Left ventricle myocardium inferior (tissue), 1 donor: ENCODE data around the gene GLP2R. TPM values are rescaled to one million over a fixed set of nuclear protein-coding genes. Genes with fewer than 3 reads are reported as not detected.

Experiments used
- DNase-seq: peaks from one replicate; pipeline ENCODE4 v3.0.0-alpha.2; 2020
- H3K27ac ChIP-seq: fragments of 200-600 bp; replicated peaks from 2 replicates; pipeline ENCODE4 v1.8.0; 2021
- H3K27me3 ChIP-seq: fragments of 200-600 bp; 2 replicates; pipeline ENCODE4 v1.8.0; 2021; ENCODE audit warnings: low read depth
- H3K36me3 ChIP-seq: fragments of 200-600 bp; 2 replicates; pipeline ENCODE4 v1.8.0; 2021
- H3K4me1 ChIP-seq: fragments of 200-600 bp; 2 replicates; pipeline ENCODE4 v1.8.0; 2021
- H3K4me3 ChIP-seq: fragments of 200-600 bp; 2 replicates; pipeline ENCODE4 v1.8.0; 2021; ENCODE audit warnings: mild to moderate bottlenecking, moderate library complexity
- H3K9me3 ChIP-seq: fragments of 200-600 bp; replicated peaks from 2 replicates; pipeline ENCODE4 v1.8.0; 2021
- intact Hi-C: fragments of 100-400 bp; cut with micrococcal nuclease; formaldehyde crosslinking; loops from one replicate; pipeline ENCODE4 v1.11.0; 2022
- total RNA-seq: library from RNA; stranded (reverse); fragmentation: NEBNext Ultra II Directional; extraction: Animal tissue kit (Norgen Biotek cat#: 25700); gene quantifications from one replicate; pipeline ENCODE4 v1.2.1, GENCODE V29; 2021
- TF ChIP-seq, protein P1 (sequence below): fragments of 200-600 bp; IDR thresholded peaks from 2 replicates; pipeline ENCODE4 v1.8.0; 2021; ENCODE audit warnings: antibody characterized with exemption, mild to moderate bottlenecking, borderline replicate concordance
- donor health status: DM: no; HTN: yes; CAD: no; lungs with severe emphysema.

The GLP2R gene
- total RNA-seq, 1 donor from 2014 or later: not detected

DNA sequence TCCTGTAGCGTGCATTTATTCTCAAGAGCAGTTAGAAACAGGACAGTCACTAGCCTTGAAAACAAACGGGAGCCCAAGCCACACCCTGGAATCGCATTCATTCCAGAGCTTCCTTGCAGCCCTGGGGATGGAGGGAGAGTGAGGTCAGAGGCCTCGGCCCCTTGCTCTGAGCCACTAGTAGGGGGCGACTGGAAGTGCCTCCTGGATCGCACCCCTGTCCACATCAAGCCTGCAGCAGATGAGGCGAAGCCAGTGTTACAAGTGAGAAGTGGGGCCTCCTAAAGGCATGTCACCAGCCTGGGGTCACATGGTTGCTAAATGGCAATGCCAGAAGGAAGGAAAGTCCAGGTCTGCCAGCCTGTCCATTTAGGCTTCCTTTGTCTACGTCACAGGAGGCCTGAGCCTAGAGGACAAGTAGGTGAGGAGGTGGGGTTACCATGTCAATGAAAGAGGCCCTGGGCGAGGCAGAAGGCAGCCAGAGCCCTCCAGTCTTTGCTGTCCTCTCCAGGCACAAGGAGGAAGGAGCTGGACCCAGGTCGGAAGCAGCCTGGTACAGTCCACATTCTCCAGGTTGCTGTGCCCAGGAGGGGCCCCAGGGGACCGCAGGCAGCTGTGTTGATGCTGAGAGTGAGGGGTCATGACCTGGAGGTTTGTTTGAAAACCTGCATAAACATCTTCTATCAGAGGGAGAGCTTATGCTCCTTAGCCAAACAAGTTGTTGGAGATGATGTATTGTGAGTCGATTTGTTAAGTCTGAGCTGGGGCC, 82.3 kb downstream of the GLP2R start:
- peaks cover 3% of the 10 kb centered on the region for H3K4me1 ChIP-seq
- no peak overlapping the region for H3K4me3 ChIP-seq
- no peaks in the 10 kb centered on the region for H3K9me3 ChIP-seq
- TF ChIP-seq, protein P1, sequence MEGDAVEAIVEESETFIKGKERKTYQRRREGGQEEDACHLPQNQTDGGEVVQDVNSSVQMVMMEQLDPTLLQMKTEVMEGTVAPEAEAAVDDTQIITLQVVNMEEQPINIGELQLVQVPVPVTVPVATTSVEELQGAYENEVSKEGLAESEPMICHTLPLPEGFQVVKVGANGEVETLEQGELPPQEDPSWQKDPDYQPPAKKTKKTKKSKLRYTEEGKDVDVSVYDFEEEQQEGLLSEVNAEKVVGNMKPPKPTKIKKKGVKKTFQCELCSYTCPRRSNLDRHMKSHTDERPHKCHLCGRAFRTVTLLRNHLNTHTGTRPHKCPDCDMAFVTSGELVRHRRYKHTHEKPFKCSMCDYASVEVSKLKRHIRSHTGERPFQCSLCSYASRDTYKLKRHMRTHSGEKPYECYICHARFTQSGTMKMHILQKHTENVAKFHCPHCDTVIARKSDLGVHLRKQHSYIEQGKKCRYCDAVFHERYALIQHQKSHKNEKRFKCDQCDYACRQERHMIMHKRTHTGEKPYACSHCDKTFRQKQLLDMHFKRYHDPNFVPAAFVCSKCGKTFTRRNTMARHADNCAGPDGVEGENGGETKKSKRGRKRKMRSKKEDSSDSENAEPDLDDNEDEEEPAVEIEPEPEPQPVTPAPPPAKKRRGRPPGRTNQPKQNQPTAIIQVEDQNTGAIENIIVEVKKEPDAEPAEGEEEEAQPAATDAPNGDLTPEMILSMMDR: no peak
- no peaks in the 10 kb centered on the region for H3K36me3 ChIP-seq
- intact Hi-C loops: no loop called here
- H3K27ac ChIP-seq: no peak overlapping the region
- no peak for DNase-seq
- peaks cover 20% of the 10 kb centered on the region for H3K27me3 ChIP-seq

DNA sequence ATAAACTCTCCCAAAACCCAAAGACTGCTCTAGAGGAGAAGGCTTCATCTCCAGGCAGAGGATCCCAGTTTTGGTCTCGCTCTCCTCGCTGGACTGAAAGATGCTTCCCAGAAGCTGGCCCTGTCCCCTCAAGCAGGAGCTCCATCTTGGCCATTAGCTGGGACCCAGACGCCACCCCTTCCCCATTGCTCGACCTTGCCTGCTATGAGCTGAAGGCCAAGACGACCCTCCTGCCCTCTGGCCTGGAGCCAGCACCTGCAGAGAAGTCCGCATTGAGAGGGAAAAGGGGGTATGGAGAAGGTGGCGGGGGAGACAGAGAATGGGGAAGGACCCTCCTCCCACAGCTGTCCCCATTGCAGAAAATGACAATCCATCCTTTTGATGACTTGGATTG, 82.9 kb downstream of the GLP2R start:
- peaks cover 3% of the 10 kb centered on the region for H3K4me1 ChIP-seq
- intact Hi-C loops: no loop called here
- H3K36me3 ChIP-seq: no peaks in the 10 kb centered on the region
- TF ChIP-seq, protein P1: no peak
- peaks cover 15% of the 10 kb centered on the region for H3K27me3 ChIP-seq
- H3K27ac ChIP-seq: no peak overlapping the region
- no peaks in the 10 kb centered on the region for H3K9me3 ChIP-seq
- no peak for DNase-seq
- H3K4me3 ChIP-seq: no peak overlapping the region

DNA sequence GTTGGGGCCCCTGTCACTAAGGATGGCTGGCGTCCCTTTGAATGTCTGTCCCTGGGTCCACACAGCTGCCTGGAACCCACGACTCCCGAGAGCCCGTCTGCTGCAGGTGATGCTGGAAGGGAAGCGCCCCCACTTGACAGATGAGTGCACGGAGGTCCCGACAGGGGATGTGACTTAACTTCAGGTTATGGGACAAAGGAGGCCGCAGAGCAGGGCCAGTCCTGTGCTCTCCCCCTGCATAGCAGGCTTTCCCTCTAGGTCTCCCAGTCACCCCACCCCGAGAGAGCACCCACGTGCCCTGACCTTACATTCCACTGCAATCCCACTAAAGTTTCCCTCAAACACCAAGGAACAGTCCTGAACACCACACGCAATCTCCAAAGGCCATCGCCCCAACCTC, 85.4 kb downstream of the GLP2R start:
- Histone ChIP-seq H3K27me3 (peaks cover under 1% of the 10 kb centered on the region), H3K36me3 (peaks cover 17% of the 10 kb centered on the region), H3K4me1 (peaks cover 3% of the 10 kb centered on the region), H3K4me3 (no peak overlapping the region), H3K27ac (no peak overlapping the region), H3K9me3 (no peaks in the 10 kb centered on the region)
- intact Hi-C loops: no loop called here
- TF ChIP-seq, protein P1: no peak
- DNase-seq: no peak

DNA sequence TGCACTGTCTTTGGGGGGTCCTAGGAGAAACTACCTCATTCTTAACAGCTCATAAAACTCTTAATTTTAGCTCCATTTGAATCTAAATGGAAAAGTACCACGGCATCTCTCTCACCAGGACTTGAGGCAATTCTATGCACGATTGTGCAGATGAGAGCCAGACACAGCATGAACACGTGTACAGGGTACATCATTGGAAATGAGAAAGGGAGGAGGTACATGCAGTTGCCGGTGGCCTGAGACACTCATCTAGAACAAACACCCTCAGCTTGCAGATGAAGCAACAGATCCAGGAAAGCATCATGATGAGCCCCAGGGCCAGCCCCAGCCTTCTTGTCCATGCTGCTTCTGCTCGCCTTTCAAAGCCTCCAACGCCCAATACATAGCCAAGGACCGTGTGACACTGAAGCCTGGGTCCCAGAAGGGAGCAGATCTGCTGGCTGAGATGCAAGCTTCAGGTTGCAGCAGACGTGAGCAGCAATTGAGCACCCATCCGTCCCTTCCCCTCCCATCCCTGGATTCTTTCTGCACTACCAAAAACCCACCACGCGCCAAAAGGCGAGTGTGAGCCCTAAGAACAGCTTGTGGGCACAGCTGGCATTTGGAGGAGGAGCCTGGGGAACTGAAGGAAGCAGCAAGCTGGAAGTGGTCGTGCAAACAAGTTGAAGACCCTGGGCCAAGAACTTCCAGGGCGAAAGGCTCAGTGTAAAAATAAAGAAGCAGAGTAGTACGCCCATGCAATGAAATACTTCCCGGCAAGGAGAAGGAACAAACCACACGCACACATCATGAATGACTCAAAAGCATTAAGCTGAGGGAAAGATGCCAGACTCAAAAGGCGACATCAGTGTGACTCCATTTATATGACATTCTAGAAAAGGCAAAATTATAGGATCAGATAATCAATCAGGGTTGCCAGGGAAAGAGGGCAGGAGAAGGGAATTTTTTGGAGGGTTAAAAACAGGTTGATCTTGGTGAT, 86.7 kb downstream of the GLP2R start:
- H3K4me1 ChIP-seq: peaks cover 3% of the 10 kb centered on the region
- no peak for DNase-seq
- H3K36me3 ChIP-seq: peaks cover 31% of the 10 kb centered on the region
- intact Hi-C loops: no loop called here
- H3K27me3 ChIP-seq: no peaks in the 10 kb centered on the region
- no peak overlapping the region for H3K4me3 ChIP-seq
- no peak overlapping the region for H3K27ac ChIP-seq
- TF ChIP-seq, protein P1: no peak
- no peaks in the 10 kb centered on the region for H3K9me3 ChIP-seq

DNA sequence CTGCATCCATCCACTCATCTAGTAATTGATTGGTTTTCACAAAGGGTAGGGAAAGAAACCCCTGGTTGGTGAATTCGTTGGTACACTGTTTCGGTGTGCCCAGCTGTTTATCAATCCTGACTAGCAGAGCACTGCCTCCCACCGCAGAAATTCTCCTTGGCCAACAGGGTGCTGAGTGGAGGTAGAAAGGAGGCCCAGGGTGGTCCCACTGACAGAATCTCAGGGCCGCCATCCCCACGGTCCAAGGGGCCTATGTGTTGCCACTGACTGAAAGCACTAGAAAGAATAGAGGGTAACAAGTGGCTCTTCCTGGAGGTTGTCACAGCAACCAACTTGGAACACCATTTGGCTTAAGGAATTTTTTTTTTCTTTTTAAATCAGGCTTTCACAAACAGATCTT, 87.8 kb downstream of the GLP2R start:
- peaks cover 40% of the 10 kb centered on the region for H3K36me3 ChIP-seq
- no peak overlapping the region for H3K27ac ChIP-seq
- no peaks in the 10 kb centered on the region for H3K4me1 ChIP-seq
- intact Hi-C loops: no loop called here
- TF ChIP-seq, protein P1: no peak
- no peak overlapping the region for H3K4me3 ChIP-seq
- H3K27me3 ChIP-seq: no peaks in the 10 kb centered on the region
- DNase-seq: no peak
- H3K9me3 ChIP-seq: no peaks in the 10 kb centered on the region
